ENCODE results near the gene OPN3. TPM values are rescaled to one million over a fixed set of nuclear protein-coding genes. Genes with fewer than 3 reads are reported as not detected.

OPN3 gene
- total RNA-seq, 1 donor from 2014 or later, result 25.6 TPM

DNA sequence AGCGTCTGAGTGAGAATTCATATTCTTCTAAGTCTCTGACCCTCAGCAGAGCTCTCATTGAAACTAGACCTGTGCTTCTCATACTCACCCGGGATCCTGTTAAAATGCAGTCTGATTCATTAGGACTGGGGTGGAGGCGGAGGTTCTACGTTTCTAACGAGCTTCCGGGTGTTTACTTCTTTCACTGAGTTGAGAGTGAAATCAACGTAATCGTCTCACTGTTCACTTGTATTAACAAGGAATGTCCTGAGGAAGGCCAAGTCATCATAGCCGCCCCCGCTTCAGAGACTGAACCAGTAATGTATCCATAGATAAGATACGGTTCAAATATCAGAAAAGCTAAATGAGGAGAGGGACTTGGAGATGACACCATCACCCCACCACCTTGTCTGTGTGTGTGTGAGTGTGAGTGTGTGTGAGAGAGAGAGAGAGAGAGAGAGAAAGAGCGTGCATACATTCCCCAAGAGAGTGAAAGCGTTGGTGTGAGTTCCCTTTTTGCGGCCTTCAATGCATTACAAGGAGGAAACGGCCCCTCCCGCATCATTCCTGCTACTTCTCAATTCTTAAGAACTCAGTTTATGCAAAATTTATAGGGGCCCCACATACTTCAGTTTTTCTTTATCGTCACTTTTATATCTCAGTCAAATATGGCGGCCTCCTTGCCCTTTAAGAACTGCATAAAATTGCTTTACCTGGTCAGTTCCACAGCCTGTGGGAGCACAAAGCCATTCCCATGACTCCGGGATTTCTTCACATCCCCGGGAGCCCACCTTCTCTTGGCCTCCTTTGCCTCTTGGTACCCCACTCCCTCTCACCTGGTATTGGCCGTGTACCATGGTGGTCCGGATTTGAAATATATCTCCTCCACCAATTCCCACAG, 88.2 kb downstream of the OPN3 start:
- Mint-ChIP-seq H3K4me3 (no peak overlapping the region), H3K36me3 (no peaks in the 10 kb centered on the region), H3K9me3 (no peaks in the 10 kb centered on the region), H3K4me1 (ENCODE audit: unreplicated experiment) (no peaks in the 10 kb centered on the region), H3K27me3 (no peaks in the 10 kb centered on the region), H3K27ac (no peak overlapping the region)
- DNase-seq (ENCODE audit: extremely low spot score, unreplicated experiment), result no peak
- TF ChIP-seq, protein P1, sequence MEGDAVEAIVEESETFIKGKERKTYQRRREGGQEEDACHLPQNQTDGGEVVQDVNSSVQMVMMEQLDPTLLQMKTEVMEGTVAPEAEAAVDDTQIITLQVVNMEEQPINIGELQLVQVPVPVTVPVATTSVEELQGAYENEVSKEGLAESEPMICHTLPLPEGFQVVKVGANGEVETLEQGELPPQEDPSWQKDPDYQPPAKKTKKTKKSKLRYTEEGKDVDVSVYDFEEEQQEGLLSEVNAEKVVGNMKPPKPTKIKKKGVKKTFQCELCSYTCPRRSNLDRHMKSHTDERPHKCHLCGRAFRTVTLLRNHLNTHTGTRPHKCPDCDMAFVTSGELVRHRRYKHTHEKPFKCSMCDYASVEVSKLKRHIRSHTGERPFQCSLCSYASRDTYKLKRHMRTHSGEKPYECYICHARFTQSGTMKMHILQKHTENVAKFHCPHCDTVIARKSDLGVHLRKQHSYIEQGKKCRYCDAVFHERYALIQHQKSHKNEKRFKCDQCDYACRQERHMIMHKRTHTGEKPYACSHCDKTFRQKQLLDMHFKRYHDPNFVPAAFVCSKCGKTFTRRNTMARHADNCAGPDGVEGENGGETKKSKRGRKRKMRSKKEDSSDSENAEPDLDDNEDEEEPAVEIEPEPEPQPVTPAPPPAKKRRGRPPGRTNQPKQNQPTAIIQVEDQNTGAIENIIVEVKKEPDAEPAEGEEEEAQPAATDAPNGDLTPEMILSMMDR (conservative IDR thresholded peaks at IDR 0.05), result no peak

DNA sequence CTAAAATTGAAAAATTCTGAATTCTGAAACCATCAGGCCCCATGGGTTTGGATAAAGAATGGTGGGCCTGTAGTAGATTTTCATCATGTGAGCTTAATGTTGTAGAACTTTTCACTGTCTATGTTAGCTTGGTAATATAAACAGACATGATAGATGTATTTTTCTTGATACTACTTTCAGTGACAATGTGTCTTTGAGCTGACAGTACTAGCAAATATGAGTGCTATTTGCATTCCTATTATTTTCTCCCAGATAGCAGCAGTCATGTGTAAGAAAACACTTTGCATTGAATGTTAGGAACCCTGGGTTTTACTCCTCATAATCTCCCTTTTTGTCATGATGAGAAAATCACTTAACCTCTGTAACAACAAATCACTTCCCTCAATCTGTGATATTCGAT, 89.9 kb downstream of the OPN3 start:
- DNase-seq (ENCODE audit: extremely low spot score, unreplicated experiment), result no peak
- TF ChIP-seq, protein P1 (conservative IDR thresholded peaks at IDR 0.05), result no peak
- H3K27ac Mint-ChIP-seq, result no peak overlapping the region

DNA sequence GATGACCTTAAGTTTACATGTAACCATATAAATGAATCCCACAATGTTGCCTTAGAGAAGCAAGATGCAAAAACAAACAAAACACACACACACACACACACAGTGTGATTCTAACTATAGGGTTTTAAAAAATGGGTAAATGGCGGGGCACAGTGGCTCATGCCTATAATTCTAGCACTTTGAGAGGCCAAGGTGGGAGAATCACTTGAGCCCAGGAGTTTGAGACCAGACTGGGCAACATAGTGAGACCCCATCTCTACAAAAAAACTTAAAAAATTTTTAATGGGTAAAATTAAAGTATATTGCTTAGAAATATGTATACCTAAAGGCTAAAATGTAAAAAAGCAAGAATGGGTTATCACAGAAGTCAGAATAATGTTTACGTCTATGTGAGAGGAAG, 92.2 kb downstream of the OPN3 start:
- no peaks in the 10 kb centered on the region for H3K9me3 Mint-ChIP-seq
- no peak for DNase-seq (ENCODE audit: extremely low spot score, unreplicated experiment)
- no peaks in the 10 kb centered on the region for H3K27me3 Mint-ChIP-seq
- H3K4me1 Mint-ChIP-seq (ENCODE audit: unreplicated experiment), result no peaks in the 10 kb centered on the region
- TF ChIP-seq, protein P1 (conservative IDR thresholded peaks at IDR 0.05), result no peak
- H3K36me3 Mint-ChIP-seq, result no peaks in the 10 kb centered on the region
- H3K27ac Mint-ChIP-seq, result no peak overlapping the region
- H3K4me3 Mint-ChIP-seq, result no peak overlapping the region

More for the DNA sequence above, 89.9 kb downstream of the OPN3 start:
- no peak overlapping the region for H3K4me3 Mint-ChIP-seq
- no peaks in the 10 kb centered on the region for H3K27me3 Mint-ChIP-seq
- no peaks in the 10 kb centered on the region for H3K9me3 Mint-ChIP-seq
- no peaks in the 10 kb centered on the region for H3K4me1 Mint-ChIP-seq (ENCODE audit: unreplicated experiment)
- no peaks in the 10 kb centered on the region for H3K36me3 Mint-ChIP-seq

Other genes with a start within 250 kb of the OPN3 start
- gene FH, start 120.6 kb downstream of the OPN3 start, total RNA-seq (ENCODE audit: low replicate concordance), result 79.9 and 84.0 TPM in 2 replicates
- 0.17 and 1.1 TPM in 2 replicates for gene KMO, start 108.0 kb downstream of the OPN3 start, total RNA-seq (ENCODE audit: low replicate concordance)
- gene CHML, start within 50 bp of the OPN3 start, total RNA-seq (ENCODE audit: low replicate concordance), result 15.7 and 24.8 TPM in 2 replicates
- gene WDR64, start 11.9 kb upstream of the OPN3 start, total RNA-seq (ENCODE audit: low replicate concordance), result not detected in 2 replicates
- gene EXO1, start 207.8 kb upstream of the OPN3 start, total RNA-seq (ENCODE audit: low replicate concordance), result 10.2 and 25.5 TPM in 2 replicates